Sigmoid colon (tissue), 4 donors: ENCODE measurements around the gene SLC45A3.

Experiments used
- EP300 ChIP-seq, 4 donors: sonication (generic); formaldehyde crosslinking; IDR thresholded peaks; one replicate each; pipeline ENCODE4 v1.6.1; 2017; ENCODE audit warnings: antibody characterized with exemption in 4 of 4
- POLR2A ChIP-seq, 2 donors: fragments of 450-650 bp; IDR thresholded peaks; one replicate each; pipeline ENCODE4 v1.6.1; 2016; ENCODE audit warnings: antibody characterized with exemption in 2 of 2, mild to moderate bottlenecking in 2 of 2, moderate library complexity in 2 of 2
- POLR2AphosphoS5 ChIP-seq, 4 donors: sonication (generic); formaldehyde crosslinking; IDR thresholded peaks; one replicate each; pipeline ENCODE4 v1.6.1; 2017; ENCODE audit warnings: antibody characterized with exemption in 4 of 4
- TF ChIP-seq, protein P1 (sequence below), 4 experiments: fragments of 450-650 bp in 3 of 4; fragments of 200-600 bp in 1 of 4; IDR thresholded peaks; one replicate each; pipeline ENCODE4 v1.5.1; 2016 to 2019; ENCODE audit warnings: antibody characterized with exemption in 4 of 4, mild to moderate bottlenecking in 3 of 4, moderate library complexity in 2 of 4

DNA sequence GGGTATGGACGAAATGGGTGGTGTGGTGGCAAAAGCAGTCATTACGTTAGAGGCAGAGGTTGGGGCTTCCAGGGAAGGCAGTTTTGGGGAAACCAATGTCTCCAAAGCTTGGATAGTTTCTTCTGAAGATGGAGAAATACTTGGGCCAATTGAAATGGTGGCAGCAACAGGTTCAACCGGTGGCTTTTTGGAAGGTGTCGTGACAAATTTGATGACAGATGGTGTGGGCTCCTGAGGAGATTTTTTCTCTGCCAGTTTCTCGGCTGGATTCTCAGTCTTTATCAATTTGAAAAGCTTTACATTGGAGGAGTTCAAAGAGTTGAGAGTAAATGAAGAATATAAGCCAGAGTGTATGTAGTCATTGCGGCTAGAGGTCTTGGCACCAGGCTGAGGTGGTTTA, 60.0 kb downstream of the SLC45A3 start:
- TF ChIP-seq POLR2AphosphoS5 (IDR thresholded peaks at IDR 0.05) (no peak), POLR2A (IDR thresholded peaks at IDR 0.05) (no peak), EP300 (IDR thresholded peaks at IDR 0.05) (no peak)
- TF ChIP-seq, protein P1, sequence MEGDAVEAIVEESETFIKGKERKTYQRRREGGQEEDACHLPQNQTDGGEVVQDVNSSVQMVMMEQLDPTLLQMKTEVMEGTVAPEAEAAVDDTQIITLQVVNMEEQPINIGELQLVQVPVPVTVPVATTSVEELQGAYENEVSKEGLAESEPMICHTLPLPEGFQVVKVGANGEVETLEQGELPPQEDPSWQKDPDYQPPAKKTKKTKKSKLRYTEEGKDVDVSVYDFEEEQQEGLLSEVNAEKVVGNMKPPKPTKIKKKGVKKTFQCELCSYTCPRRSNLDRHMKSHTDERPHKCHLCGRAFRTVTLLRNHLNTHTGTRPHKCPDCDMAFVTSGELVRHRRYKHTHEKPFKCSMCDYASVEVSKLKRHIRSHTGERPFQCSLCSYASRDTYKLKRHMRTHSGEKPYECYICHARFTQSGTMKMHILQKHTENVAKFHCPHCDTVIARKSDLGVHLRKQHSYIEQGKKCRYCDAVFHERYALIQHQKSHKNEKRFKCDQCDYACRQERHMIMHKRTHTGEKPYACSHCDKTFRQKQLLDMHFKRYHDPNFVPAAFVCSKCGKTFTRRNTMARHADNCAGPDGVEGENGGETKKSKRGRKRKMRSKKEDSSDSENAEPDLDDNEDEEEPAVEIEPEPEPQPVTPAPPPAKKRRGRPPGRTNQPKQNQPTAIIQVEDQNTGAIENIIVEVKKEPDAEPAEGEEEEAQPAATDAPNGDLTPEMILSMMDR (IDR thresholded peaks at IDR 0.05) = no peak
